Suprapubic skin (tissue), 4 donors: ENCODE results near the gene PKM.

Experiments used
- CTCF ChIP-seq, 2 donors: fragments of 200-600 bp in 1 of 2; fragments of 450-650 bp in 1 of 2; sonication (generic) in 1 of 2; IDR thresholded peaks; one replicate each; pipeline ENCODE4 v1.5.1; 2016 to 2019; ENCODE audit warnings: antibody characterized with exemption in 2 of 2, mild to moderate bottlenecking in 1 of 2, moderate library complexity in 1 of 2
- EP300 ChIP-seq: sonication (generic); formaldehyde crosslinking; IDR thresholded peaks from one replicate; pipeline ENCODE4 v1.6.1; 2017; ENCODE audit warnings: antibody characterized with exemption
- POLR2A ChIP-seq, 2 donors: fragments of 450-650 bp; IDR thresholded peaks; one replicate each; pipeline ENCODE4 v1.6.1; 2017; ENCODE audit warnings: antibody characterized with exemption in 2 of 2, mild to moderate bottlenecking in 2 of 2, moderate library complexity in 2 of 2
- POLR2AphosphoS5 ChIP-seq, 3 donors: sonication (generic); formaldehyde crosslinking; IDR thresholded peaks; one replicate each; pipeline ENCODE4 v1.6.1; 2017; ENCODE audit warnings: antibody characterized with exemption in 3 of 3

- peak; percentile 89 to 95 for TF ChIP-seq CTCF (IDR thresholded peaks at IDR 0.05)
- TF ChIP-seq EP300, result no peak
- no peak for TF ChIP-seq POLR2A (IDR thresholded peaks at IDR 0.05)
- TF ChIP-seq POLR2AphosphoS5 (IDR thresholded peaks at IDR 0.05), result no peak
Measured at GRCh38 chr15:72199721-72200212, 31.2 kb downstream of the PKM start.
